EL (cell line): ENCODE results near the gene TARBP2.
"Not testable (repeated sequence)": the region's sequence is repeated elsewhere in the genome, so short reads cannot be mapped to it uniquely, and the experiment has no call there.

Source experiments
- DNase-seq: peaks from one replicate; pipeline ENCODE4 v3.0.0-alpha.2; 2016

The TARBP2 gene

DNA sequence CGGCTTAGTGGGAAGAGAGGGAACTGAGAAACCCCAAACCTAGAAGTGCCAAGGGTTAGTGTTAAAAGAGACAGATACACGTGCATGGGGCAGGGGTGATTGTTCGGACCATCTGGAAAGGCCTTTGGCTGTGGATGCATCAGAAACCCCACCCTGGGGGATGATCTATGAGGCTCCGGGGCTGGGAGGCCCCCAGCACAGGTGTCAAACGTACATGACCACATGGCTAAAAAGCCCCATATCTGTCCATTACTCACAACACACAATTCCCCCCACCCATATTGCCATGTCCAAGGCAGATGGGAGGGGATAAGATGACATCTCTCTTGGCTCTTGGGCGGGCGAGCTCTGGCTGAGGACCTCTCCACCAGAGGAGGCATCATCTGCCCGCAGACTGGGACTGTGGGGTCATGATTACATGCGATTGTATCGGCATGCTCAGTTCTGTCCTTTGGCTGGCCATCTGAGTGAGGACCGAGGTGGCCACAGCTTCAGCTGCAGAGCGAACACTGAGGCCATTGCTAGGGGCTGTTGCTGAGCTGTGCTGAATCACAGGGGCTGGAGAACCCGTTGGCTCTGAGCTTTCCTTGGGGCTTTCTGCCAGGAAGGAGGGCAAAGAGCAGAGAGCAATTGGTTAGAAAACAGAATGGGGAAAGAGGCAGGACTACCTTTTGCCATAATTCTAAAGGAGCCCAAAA, 15.8 kb downstream of the TARBP2 start:
- DNase-seq, result no peak

DNA sequence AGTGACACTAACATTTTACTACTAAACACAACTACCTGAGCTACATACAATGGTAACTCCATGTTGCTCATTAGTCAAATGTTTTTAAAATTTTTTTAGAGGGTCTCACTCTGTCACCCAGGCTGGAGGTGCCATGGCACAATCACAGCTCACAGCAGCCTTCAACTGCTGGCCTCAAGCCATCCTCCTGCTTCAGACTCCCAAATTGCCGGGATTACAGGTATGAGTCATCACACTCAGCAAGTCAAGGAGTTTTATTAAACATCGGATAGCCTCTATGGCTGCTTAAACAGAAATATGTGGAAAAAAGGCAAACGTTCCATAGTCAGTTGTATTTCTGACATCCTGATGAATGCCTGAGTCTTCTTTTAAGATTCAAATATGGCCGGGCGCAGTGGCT, 17.3 kb downstream of the TARBP2 start:
- DNase-seq, result peak; percentile 35

DNA sequence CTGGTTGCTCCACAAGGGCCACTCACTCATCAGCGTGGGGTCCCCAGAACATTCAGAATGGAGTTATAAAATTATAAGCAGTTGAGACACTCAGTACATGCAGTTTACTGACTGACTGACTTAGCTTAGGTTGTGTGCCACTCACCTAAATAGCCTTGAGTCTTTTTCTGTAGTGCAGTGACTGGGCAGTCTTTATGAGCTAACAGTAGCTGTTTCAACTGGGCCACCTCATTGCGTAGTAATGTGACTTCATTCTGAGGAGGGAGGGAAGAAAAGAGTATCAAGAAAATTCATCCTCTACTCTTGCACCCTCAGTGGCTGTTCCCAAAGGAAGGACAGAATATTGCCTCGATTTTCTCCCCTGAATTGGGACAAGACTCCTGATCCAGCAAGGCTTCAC, 22.0 kb downstream of the TARBP2 start:
- DNase-seq, result peak; percentile 23

DNA sequence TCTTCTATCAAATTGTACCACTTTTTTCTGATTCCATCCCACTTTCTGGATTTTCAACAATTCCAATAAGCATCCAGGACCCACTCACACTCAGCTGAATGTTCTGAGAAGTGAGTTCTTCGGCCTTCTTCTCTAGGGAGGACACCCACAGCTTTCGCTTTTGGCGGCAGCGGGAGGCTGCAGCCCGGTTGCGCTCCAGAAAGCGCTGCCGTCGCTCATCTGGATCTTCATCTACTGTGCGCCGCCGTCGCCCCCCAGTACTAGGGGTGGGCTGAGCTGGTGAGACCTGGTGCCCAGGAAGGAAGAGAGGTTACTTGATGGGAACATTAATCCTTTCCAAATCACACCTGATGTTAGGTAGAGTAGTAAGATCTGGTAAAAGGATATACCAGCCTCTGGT, 23.4 kb downstream of the TARBP2 start:
- DNase-seq, result no peak

DNA sequence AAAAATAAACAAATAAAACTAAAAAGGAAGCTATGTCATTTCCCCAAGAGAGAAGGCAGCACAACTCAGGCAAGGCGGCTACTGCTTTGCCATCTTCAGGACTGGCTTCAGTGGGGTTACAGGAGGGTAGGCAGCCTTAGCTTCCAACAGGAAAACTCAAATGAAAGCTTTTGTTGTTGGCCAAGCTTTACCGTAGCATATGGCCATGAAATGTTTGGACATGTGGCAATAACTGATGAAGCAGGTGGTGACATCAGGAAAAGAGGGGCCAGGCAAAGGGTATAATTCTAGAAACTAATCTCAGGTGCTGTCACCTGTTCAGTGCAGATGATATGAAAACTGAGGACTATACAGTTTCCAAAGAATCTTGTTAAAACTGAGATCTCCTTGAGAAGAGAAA, 29.0 kb downstream of the TARBP2 start:
- DNase-seq, result no peak

DNA sequence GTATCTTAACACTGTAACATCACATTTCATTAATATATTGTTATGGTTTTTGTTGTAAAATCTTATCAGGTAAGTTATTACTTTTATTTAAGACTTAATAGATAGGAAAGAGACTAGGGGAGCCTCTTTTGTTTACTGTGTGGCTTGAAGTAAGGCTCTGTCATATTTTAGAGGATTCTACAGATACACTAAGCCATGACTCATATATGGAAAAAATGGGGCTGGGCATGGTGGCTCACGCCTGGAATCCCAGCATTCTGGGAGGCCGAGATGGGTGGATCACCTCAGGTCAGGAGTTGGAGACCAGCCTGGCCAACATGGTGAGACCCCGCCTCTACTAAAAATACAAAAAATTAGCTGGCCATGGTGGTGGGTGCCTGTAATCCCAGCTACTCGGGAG, 29.8 kb downstream of the TARBP2 start:
- peak; percentile 68 for DNase-seq

DNA sequence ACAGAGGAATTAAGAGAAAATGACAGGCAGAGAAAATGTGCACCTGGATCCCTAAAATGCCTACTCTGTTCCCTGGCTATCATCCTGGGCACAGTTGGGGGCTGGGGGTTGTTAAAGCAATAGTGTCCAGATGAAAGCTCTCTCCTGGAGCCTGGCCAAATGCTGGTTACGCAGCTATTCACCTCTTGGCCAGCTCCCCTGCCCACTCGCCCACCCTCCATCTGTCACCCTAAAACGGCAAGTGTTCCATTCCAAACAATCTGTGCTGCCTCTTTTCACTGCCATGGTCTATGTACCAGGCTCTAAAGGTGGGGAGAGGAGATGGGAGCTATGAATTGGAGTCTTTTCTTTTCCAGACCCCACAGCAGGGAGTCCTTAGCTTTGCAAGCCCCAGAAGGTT, 30.9 kb downstream of the TARBP2 start:
- DNase-seq, result no peak

DNA sequence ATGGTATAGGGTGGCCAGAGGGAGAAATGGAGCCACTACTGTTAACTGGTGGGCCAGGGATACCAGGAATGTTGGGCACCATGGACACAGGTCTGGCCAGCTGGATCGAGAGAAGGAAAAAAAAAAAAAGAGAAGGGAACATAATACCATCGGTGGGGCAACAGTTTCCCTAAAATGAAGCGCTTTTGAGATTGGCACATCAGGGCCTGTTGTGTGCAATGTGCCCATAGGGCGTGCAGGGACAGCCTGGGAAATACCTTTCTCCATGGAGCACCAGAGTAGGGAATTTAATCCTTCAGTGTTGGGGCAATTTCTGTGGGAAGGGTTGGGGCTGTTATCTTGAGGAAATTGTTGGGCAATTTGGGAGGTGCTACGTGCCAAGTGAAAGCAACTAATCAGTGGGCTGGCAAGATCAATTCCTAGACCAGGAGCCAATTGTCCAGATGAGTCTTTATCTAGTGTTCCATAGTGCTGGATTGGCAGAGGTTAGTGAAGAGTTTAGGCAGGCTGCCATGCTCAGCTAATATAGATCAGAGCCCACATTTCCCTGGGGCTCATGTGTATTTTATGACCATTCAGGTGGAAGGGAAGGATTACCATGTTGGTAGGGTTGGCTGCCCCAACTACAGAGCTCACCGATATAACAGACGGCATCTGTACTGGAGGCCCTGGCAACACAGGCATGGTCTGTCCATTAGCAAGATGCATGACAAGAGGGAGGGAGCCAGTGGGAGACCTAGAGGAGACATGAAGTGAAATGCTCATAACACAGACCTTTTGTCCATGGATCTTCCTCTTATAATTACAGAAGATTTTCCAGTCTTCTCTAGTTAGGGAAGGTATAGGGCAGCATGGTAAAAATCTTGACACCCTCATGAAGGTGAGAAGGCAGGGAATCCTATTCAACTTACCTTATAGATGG, 31.7 kb downstream of the TARBP2 start:
- DNase-seq, result no peak

DNA sequence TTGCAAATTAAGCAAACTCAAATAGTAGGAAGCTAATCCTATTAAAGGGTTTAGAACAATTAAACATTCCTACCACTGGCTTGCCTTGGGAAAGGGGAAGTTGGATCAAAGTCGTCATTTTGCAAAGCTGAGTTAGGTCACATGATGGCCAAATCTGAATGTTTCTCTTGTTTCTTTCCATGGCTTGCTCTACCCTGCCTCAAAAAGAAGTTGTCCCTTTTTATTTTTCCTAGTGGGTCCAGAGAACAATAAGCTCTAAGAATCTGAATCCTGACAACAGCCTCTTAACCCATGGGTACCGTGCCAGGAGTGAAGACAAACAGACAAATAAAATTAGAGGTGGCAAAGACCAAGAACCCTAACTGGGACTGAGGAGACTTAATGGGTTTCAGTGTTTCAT, 32.4 kb downstream of the TARBP2 start:
- DNase-seq, result no peak

DNA sequence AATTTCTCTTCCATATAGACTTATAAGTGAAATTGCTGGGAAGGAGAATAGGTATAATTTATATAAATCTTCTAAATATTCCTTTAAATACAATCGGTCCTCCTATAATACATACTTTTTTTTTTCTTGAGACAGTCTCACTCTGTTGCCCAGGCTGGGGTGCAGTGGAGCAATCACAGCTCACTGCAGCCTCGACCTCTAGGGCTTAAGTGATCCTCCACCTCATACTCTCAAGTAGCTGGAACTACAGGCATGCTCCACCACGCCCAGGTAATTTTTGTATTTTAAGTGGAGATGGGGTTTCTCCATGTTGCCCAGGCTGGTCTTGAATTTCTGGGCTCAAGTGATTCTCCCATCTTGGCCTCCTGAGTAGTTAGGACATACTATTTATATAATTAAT, 35.9 kb downstream of the TARBP2 start:
- DNase-seq, result no peak

DNA sequence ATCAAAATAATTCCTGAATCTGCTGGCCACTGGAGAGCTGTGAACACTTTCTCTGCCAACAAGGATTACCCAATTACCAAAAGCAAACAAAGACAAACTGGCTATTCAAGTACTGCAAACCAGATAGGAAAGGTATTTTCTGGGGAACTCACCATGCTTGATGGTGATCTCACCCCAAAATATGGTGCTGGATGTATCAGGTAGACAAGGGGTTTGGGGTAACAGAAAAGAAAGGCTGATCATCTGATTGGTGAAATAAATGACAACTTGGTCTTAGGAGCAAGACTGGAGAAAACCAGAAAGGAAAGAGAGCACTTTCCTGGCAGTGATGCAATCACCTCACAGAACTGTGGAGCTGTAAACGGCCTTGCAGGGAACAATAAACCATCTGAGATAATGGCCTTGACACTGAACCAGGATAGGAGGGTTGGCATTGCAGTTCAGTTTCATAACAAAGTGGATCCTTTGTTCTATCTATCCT, 37.2 kb downstream of the TARBP2 start:
- peak; percentile 13 for DNase-seq

DNA sequence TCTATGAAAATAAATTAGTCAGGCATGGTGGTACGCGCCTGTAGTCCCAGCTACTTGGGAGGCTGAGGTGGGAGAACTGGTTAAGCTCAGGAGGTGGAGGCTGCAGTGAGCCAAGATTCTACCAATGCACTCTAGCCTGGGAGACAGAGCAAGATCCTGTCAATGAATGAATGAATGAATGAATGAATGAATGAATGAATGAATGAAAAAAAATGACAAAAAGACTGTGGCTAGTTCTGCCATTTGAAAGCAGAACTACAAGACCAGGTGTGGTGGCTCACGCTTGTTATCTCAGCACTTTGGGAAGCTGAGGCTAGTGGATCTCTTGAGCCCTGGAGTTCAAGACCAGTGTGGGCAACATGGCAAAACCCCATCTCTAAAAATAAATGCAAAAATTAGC, 38.4 kb downstream of the TARBP2 start:
- DNase-seq, result no peak

DNA sequence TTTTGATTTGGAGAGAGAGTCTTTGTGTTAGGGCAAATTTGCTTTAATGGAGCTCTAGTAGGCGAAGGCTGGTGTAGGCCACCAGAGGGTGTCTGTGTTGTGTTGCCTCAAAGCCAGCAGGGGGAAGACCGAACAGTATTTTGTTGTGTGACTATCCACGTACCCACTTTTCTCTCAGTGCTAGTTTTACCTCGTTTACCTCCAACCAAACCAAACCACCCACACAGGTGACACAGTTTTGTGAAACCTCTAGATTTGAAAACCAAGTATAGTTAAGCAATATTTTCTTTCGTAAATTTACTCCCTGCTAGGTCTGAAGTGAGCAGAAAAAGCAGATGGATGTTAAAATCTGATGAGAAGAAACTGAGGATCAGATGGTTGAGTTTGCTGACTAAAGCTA, 42.5 kb downstream of the TARBP2 start:
- peak; percentile 66 for DNase-seq

DNA sequence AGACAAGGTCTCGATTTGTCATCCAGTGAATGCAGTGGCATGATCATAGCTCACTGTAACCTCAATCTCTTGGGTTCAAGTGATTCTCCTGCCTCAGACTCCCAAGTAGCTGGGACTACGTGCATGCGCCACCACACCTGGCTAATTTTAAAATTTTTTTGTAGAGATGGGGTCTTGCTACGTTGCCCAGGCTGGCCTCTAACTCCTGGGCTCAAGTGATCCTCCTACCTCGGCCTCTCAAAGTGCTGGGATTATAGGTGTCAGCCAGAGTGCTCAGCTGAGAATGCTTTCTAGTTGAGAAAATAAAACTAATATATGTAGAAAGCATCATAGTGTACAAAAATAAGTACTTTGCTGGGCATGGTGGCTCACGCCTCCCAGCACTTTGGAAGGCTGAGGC, 47.3 kb downstream of the TARBP2 start:
- DNase-seq, result not testable (repeated sequence)

DNA sequence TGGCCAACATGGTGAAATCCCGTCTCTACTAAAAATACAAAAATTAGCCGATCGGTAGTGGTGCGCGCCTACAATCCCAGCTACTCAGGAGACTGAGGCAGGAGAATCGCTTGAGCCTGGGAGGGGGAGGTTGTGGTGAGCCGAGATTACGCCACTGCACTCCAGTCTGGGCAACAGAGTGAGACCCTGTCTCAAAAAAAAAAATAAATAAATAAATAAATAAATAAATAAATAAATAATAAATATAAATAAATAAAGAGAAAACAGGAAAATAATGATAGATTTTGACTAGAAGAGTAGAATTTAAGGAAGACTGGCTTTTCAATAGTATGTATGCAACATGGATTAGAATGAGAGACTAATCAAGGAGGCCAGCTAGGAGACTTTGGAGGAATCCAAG, 49.0 kb downstream of the TARBP2 start:
- not testable (repeated sequence) for DNase-seq

DNA sequence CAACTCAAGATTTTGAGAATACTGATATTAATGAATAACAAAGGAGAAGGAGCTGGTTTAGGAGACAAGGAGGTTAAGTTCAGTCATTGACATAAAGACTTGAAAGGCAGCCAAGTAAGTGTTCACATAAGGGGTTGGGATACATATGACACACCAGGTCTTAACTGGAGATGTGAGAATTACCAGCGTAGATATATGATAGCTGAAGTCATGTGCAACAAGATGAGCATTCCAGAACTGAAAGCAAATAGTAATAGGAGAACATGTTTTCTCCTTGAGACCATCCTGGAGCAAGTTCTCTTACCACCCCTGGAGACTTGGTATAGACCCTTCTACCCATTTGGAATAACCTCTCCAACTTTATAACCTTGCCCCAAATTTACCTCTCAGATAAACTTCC, 49.5 kb downstream of the TARBP2 start:
- DNase-seq, result peak; percentile 5

DNA sequence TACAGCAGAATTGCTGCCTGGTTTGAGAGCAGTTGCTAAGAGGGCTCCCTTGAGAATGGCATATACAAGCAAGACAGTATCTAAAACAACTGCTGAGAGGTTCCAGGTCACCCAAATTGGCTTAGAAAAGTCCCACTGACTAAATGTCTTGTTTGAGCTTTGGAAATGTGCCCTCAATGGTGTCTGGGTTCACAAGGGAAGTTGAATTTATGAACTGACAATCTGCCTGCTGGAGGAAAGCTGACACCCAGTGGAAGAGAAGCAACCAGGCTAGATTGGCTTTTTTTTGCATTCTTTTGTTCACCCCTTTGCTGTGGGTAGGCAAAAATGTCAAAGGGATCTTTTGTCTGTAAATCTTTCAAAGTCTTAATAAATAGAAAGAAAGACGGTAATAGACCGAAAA, 50.8 kb downstream of the TARBP2 start:
- no peak for DNase-seq

DNA sequence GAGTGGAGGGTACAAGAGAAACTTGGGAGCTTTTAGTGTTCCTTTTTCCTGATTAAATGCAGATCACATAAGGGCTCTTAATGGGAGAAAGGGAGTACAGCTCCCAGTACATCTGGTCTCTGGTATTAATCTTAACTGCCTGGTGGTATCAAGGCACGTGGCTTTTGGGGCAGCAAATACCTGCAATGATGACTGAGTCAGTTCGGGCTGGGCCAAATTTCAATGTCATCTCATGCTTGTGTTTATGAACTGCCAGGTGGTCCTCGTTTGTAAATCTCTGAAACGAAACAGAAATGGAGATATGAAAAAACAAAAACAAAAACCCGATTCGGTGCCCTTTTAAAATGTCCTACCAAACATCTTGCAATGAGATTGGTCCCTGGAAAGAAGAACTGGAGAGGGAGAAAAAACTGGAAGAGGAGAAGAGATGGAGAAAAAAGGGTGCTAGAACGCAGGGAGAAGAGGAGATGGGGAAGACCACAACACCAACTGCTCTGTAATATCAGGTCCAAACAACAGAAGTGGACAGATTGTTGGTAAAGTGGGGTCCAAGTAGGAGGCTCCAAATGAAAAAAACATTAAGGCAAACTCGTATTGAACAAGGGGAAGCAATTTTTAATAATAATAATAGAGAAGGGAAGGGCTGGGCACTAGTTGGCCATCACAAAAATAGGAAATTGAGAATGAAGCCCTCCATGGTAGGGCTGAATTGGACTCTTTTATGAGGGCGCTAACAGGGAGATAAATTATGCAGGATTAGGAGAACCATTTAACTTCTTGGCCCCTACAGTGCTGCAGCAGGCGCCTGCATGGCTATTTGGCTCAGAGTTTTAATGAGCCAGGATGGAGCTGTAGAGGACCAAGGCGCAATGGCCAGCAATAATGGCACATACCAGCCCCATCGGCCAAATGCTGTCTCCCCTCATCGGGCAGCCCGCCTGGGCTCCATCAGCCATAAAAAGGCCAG, 51.6 kb downstream of the TARBP2 start:
- no peak for DNase-seq
